ENCODE measurements around the gene CEBPZOS. TPM values are rescaled to one million over a fixed set of nuclear protein-coding genes. Genes with fewer than 3 reads are reported as not detected.
A peak's percentile ranks its signal among the peaks of the same experiment; 100 is the strongest.

The CEBPZOS gene
- total and polyA plus RNA-seq, 10 of the 15 experiments (the other 5 are each of a cell fraction or from before 2014, with no cell fraction given), result 22.9 to 50.8 (median 39.1) TPM

DNA sequence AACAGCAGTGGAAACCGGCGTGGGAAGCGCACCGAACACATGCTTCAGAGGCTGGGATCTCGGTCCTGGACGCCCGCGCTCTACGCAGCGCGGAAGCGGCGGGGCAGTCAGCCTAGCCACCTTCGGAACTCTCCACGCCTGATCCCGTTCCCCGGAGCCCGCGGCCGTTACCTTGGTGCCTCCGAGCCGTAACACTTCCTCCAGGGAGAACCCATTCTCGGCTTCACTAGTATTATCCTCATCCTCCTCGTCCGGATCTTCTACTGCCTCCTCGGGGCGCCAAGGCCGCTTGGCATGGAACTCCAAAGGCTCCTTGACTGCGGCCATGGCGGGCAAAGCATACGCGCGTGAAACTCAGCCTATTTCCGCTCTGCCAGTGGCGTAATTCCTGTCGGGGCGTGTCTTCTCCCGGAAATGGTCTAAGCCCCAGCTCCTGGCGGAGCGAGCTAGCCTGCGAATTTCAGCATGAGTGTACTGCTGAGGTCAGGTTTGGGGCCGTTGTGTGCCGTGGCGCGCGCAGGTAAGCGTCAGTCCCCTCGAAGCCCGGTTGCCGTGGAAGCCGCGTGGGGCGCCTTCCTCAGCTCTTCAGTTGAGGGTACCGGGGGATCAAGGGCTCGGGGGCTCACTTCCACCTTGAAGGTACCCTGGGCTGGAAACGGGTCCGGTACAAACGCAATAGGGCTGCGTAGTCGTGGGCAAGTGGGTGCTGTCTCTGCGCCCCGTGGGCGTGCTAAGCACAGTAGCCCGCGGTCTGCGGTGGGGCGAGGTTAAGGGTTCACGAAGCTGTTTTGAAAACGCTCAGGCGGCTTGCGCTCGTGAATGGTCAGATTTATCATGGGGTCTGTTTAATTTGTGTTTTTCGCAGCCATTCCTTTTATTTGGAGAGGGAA, 35.2 kb downstream of the CEBPZOS start, which contains the start of the genes CEBPZ and NDUFAF7 (continued):
- TF ChIP-seq, protein P1, sequence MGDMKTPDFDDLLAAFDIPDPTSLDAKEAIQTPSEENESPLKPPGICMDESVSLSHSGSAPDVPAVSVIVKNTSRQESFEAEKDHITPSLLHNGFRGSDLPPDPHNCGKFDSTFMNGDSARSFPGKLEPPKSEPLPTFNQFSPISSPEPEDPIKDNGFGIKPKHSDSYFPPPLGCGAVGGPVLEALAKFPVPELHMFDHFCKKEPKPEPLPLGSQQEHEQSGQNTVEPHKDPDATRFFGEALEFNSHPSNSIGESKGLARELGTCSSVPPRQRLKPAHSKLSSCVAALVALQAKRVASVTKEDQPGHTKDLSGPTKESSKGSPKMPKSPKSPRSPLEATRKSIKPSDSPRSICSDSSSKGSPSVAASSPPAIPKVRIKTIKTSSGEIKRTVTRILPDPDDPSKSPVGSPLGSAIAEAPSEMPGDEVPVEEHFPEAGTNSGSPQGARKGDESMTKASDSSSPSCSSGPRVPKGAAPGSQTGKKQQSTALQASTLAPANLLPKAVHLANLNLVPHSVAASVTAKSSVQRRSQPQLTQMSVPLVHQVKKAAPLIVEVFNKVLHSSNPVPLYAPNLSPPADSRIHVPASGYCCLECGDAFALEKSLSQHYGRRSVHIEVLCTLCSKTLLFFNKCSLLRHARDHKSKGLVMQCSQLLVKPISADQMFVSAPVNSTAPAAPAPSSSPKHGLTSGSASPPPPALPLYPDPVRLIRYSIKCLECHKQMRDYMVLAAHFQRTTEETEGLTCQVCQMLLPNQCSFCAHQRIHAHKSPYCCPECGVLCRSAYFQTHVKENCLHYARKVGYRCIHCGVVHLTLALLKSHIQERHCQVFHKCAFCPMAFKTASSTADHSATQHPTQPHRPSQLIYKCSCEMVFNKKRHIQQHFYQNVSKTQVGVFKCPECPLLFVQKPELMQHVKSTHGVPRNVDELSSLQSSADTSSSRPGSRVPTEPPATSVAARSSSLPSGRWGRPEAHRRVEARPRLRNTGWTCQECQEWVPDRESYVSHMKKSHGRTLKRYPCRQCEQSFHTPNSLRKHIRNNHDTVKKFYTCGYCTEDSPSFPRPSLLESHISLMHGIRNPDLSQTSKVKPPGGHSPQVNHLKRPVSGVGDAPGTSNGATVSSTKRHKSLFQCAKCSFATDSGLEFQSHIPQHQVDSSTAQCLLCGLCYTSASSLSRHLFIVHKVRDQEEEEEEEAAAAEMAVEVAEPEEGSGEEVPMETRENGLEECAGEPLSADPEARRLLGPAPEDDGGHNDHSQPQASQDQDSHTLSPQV (IDR thresholded peaks at IDR 0.05), result no peak
- peak; percentile 9 for TF ChIP-seq MEF2B (IDR thresholded peaks at IDR 0.05; ENCODE audit: partially characterized antibody, poor library complexity, severe bottlenecking)
- TF ChIP-seq KDM1A (IDR thresholded peaks at IDR 0.05; ENCODE audit: borderline replicate concordance), result no peak
- TF ChIP-seq, protein P2, sequence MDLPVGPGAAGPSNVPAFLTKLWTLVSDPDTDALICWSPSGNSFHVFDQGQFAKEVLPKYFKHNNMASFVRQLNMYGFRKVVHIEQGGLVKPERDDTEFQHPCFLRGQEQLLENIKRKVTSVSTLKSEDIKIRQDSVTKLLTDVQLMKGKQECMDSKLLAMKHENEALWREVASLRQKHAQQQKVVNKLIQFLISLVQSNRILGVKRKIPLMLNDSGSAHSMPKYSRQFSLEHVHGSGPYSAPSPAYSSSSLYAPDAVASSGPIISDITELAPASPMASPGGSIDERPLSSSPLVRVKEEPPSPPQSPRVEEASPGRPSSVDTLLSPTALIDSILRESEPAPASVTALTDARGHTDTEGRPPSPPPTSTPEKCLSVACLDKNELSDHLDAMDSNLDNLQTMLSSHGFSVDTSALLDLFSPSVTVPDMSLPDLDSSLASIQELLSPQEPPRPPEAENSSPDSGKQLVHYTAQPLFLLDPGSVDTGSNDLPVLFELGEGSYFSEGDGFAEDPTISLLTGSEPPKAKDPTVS (IDR thresholded peaks at IDR 0.05; ENCODE audit: low read depth, low read length), result no peak
- TF ChIP-seq, protein P3, sequence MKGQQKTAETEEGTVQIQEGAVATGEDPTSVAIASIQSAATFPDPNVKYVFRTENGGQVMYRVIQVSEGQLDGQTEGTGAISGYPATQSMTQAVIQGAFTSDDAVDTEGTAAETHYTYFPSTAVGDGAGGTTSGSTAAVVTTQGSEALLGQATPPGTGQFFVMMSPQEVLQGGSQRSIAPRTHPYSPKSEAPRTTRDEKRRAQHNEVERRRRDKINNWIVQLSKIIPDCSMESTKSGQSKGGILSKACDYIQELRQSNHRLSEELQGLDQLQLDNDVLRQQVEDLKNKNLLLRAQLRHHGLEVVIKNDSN (IDR thresholded peaks at IDR 0.05; ENCODE audit: borderline replicate concordance, extremely low read length, insufficient read depth, low read depth, low read length), result no peak
- peak; percentile 81; the same call in 1 of the 2 replicates for TF ChIP-seq RCOR1 (conservative IDR thresholded peaks at IDR 0.05; ENCODE audit: low read depth, low read length)
- TF ChIP-seq, protein P4, sequence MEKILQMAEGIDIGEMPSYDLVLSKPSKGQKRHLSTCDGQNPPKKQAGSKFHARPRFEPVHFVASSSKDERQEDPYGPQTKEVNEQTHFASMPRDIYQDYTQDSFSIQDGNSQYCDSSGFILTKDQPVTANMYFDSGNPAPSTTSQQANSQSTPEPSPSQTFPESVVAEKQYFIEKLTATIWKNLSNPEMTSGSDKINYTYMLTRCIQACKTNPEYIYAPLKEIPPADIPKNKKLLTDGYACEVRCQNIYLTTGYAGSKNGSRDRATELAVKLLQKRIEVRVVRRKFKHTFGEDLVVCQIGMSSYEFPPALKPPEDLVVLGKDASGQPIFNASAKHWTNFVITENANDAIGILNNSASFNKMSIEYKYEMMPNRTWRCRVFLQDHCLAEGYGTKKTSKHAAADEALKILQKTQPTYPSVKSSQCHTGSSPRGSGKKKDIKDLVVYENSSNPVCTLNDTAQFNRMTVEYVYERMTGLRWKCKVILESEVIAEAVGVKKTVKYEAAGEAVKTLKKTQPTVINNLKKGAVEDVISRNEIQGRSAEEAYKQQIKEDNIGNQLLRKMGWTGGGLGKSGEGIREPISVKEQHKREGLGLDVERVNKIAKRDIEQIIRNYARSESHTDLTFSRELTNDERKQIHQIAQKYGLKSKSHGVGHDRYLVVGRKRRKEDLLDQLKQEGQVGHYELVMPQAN (conservative IDR thresholded peaks at IDR 0.05), result peak; percentile 71
- no peak for TF ChIP-seq SREBF2 (IDR thresholded peaks at IDR 0.05; ENCODE audit: low read length)
- TF ChIP-seq ESRRA (IDR thresholded peaks at IDR 0.05; ENCODE audit: low read length), result peak; percentile 62; the same call in 1 of the 2 replicates
- TF ChIP-seq MYB (IDR thresholded peaks at IDR 0.05; ENCODE audit: borderline replicate concordance, low read depth, low read length), result no peak
- TF ChIP-seq BACH1 (IDR thresholded peaks at IDR 0.05; ENCODE audit: borderline replicate concordance), result peak; percentile 63; the same call in 1 of the 2 replicates
- TF ChIP-seq, protein P5, sequence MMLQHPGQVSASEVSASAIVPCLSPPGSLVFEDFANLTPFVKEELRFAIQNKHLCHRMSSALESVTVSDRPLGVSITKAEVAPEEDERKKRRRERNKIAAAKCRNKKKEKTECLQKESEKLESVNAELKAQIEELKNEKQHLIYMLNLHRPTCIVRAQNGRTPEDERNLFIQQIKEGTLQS (IDR thresholded peaks at IDR 0.05; ENCODE audit: borderline replicate concordance, extremely low read depth, low read depth, low read length), result no peak
- TF ChIP-seq, protein P6, sequence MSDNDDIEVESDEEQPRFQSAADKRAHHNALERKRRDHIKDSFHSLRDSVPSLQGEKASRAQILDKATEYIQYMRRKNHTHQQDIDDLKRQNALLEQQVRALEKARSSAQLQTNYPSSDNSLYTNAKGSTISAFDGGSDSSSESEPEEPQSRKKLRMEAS (IDR thresholded peaks at IDR 0.05; ENCODE audit: low read depth, low read length), result peak; percentile 89; the same call in 1 of the 2 replicates
- TF ChIP-seq STAT3 (IDR thresholded peaks at IDR 0.05; ENCODE audit: low read depth, low read length), result no peak
- peak; percentile 65; the same call in 1 of the 2 replicates for TF ChIP-seq ATF7 (IDR thresholded peaks at IDR 0.05; ENCODE audit: low read depth)
- peak; percentile 24; the same call in 1 of the 2 replicates for TF ChIP-seq JUNB (IDR thresholded peaks at IDR 0.05)
- peak; percentile 96 for TF ChIP-seq YY1 (IDR thresholded peaks at IDR 0.05; ENCODE audit: low read depth, low read length)
- peak; percentile 94 for TF ChIP-seq CREB1 (IDR thresholded peaks at IDR 0.05; ENCODE audit: low read depth)
